SJSA1 (cell line): ENCODE results near the gene TMEFF2. TPM values are rescaled to one million over a fixed set of nuclear protein-coding genes. Genes with fewer than 3 reads are reported as not detected.
A peak's percentile ranks its signal among the peaks of the same experiment; 100 is the strongest.

ENCODE experiments used
- DNase-seq, 2 experiments: peaks; one replicate each; pipeline ENCODE4 v3.0.0-alpha.2; 2015 to 2020; ENCODE audit warnings: low spot score in 2 of 2, low read depth in 1 of 2
- H3K27ac ChIP-seq: fragments of 250-450 bp; sonication (Bioruptor Pico); 2 replicates; pipeline ENCODE4 v1.5.1; 2020; ENCODE audit warnings: mild to moderate bottlenecking, moderate library complexity
- H3K27me3 ChIP-seq: fragments of 250-450 bp; sonication (Bioruptor Pico); replicated peaks from 2 replicates; pipeline ENCODE4 v1.5.1; 2020; ENCODE audit warnings: mild to moderate bottlenecking, moderate library complexity
- H3K36me3 ChIP-seq: fragments of 250-450 bp; sonication (Bioruptor Pico); 2 replicates; pipeline ENCODE4 v1.5.1; 2020; ENCODE audit warnings: mild to moderate bottlenecking
- H3K4me1 ChIP-seq: fragments of 250-450 bp; sonication (Bioruptor Pico); replicated peaks from 2 replicates; pipeline ENCODE4 v1.6.1; 2021; ENCODE audit warnings: mild to moderate bottlenecking
- H3K4me3 ChIP-seq: fragments of 250-450 bp; sonication (Bioruptor Pico); 2 replicates; pipeline ENCODE4 v1.5.1; 2020; ENCODE audit warnings: mild to moderate bottlenecking
- H3K9me3 ChIP-seq: fragments of 250-450 bp; sonication (Bioruptor Pico); replicated peaks from 2 replicates; pipeline ENCODE4 v1.5.1; 2020; ENCODE audit warnings: mild to moderate bottlenecking
- total RNA-seq: library from RNA; depleted of rRNA; stranded (reverse); fragments of >200 nt; shearing (Covaris generic); gene quantifications from 2 replicates; pipeline ENCODE4 v1.2.3, GENCODE V29; 2014

TMEFF2 gene
- total RNA-seq, 1 experiment from 2014 or later, result 0.16 TPM

- DNase-seq, result no peak
- no peak overlapping the region for H3K4me3 ChIP-seq
These were observed 35.5 kb downstream of the TMEFF2 start for GRCh38 chr2:192159208-192159607.

DNA sequence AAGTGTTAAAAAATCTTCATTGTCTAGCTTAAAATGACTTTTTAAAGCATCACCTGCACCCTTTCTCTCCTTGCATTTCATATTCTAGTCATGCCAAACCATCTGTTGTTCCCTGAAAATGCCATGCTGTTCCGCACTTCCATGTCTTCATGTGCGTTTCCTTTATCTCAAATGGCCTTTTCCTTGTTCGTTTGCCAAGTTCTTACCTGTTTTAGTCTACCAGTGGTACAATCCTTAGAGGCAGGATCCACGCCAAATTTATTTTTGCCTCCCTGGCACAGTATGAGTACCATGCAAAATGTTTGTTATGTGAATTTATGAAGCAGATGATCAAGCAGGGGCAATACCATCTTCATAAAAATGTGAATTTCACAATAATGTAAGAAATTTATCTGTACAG lies 37.0 kb downstream of the TMEFF2 start:
- Histone ChIP-seq H3K4me1 (no peaks in the 10 kb centered on the region), H3K36me3 (no peaks in the 10 kb centered on the region), H3K27ac (no peak overlapping the region), H3K4me3 (no peak overlapping the region), H3K27me3 (no peaks in the 10 kb centered on the region), H3K9me3 (no peaks in the 10 kb centered on the region)
- DNase-seq, result no peak

More at GRCh38 chr2:192159208-192159607, 35.5 kb downstream of the TMEFF2 start:
- Histone ChIP-seq H3K27me3 (no peaks in the 10 kb centered on the region), H3K36me3 (no peaks in the 10 kb centered on the region), H3K27ac (no peak overlapping the region), H3K9me3 (no peaks in the 10 kb centered on the region), H3K4me1 (no peaks in the 10 kb centered on the region)

- H3K9me3 ChIP-seq, result no peaks in the 10 kb centered on the region
- no peak for DNase-seq
- H3K4me3 ChIP-seq, result no peak overlapping the region
- H3K27ac ChIP-seq, result no peak overlapping the region
- no peaks in the 10 kb centered on the region for H3K36me3 ChIP-seq
- H3K27me3 ChIP-seq, result no peaks in the 10 kb centered on the region
- H3K4me1 ChIP-seq, result peaks cover under 1% of the 10 kb centered on the region; the same call in 1 of the 2 replicates
These were observed 39.1 kb downstream of the TMEFF2 start for GRCh38 chr2:192155511-192156118.

DNA sequence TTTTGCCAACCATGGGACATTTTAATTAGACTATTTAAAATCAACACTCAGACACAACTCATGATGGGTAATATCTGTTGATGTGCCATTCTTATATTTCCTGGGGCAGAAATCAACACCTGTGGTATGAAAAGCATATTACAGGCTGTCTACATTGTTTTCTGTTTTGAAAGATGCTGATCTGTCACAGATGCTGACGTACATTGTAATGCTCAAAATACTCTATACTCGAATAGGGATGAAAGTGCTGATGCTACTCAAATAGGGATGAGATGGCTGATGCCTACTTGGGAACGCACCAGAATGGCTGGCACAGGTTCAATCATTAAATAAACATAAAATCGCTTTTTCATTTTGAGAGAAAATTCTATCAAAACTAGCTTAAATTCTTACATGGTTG lies 41.2 kb downstream of the TMEFF2 start:
- no peaks in the 10 kb centered on the region for H3K27me3 ChIP-seq
- no peak for DNase-seq
- peaks cover 17% of the 10 kb centered on the region for H3K4me1 ChIP-seq
- no peaks in the 10 kb centered on the region for H3K36me3 ChIP-seq
- H3K9me3 ChIP-seq, result no peaks in the 10 kb centered on the region
- no peak overlapping the region for H3K27ac ChIP-seq
- no peak overlapping the region for H3K4me3 ChIP-seq

GRCh38 chr2:192151853-192152252 lies 42.9 kb downstream of the TMEFF2 start:
- Histone ChIP-seq H3K36me3 (no peaks in the 10 kb centered on the region), H3K27me3 (no peaks in the 10 kb centered on the region), H3K27ac (no peak overlapping the region), H3K9me3 (no peaks in the 10 kb centered on the region), H3K4me1 (peaks cover 30% of the 10 kb centered on the region), H3K4me3 (no peak overlapping the region)
- no peak for DNase-seq

DNA sequence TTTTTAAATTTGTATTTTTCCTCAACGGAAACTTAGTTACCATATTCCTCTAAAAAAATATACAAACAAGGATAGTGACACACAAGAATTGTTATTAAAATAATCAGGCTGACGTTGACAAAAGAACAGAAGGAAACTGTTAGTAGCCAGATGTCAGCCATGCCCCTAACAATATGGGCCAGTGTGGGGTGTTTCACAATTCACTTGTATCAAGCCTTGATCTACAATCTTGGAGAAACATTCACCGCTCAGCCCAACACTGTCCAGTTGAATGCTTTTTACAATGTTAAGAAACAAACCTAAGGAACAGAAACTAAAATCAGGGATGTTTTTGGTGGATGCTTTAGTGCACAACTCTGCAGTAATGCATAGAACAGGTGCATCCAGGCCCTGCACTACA lies 44.6 kb downstream of the TMEFF2 start:
- H3K4me1 ChIP-seq, result peaks cover 42% of the 10 kb centered on the region

DNA sequence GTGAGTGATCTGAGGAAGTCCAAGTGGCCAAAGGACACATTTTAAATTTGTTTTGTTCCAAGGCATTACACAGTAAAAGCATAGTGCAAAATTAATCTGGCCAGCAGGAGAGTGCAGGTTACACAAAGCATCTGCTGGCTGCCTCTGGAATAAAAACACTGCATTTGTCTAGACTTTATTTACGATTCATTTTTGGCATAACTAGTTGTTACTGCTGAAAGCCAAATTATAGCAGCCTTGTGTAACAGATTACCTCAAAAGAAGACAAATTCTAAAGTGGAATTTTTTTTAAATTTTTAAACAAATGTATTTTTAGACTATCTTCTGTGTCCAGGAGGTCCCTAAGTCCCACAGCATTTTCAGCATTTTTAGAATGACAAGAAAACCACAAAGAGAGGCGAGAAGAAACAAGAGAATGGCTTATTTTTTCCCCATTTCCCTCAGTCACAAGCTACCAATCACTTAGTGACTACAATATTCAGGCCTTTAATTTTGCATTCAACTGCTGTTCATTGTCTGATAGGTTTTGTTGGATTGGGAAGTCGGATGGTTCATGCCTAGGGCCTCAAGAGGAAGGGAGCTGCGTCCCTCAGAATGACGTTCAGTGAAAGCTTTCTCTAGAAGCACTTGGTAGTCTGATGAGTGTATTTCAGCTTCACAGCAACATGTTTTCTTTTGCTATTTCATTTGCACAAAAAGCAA lies 46.0 kb downstream of the TMEFF2 start:
- Histone ChIP-seq H3K4me1 (peaks cover 42% of the 10 kb centered on the region), H3K27me3 (no peaks in the 10 kb centered on the region), H3K36me3 (no peaks in the 10 kb centered on the region), H3K9me3 (no peaks in the 10 kb centered on the region), H3K4me3 (no peak overlapping the region), H3K27ac (peak overlapping the region; percentile 75)
- DNase-seq, result peak in 1 of 2 experiments; percentile 83

More for the DNA sequence above, 44.6 kb downstream of the TMEFF2 start:
- Histone ChIP-seq H3K4me3 (no peak overlapping the region), H3K36me3 (no peaks in the 10 kb centered on the region), H3K9me3 (no peaks in the 10 kb centered on the region), H3K27ac (no peak overlapping the region), H3K27me3 (no peaks in the 10 kb centered on the region)
- DNase-seq, result no peak

DNA sequence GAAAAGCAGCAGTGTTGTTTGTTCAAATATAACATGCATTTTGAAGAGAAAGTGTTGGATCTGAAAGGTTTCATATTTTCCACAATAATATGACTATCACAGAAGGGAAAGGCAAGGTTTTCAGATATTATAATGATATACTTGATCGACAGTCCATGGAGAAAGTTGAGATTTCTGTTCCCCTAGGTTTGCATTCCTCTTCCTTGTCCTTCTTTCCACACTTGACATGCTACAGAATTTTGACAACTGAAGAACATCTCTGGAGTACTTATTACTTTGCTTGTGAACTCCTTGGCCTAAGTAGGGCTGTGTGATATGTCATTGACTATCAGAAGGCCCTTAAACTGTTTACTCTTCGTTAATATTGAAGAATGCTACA lies 46.5 kb downstream of the TMEFF2 start:
- Histone ChIP-seq H3K9me3 (no peaks in the 10 kb centered on the region), H3K27ac (peak overlapping the region; percentile 75), H3K36me3 (no peaks in the 10 kb centered on the region), H3K4me1 (peaks cover 42% of the 10 kb centered on the region), H3K27me3 (no peaks in the 10 kb centered on the region), H3K4me3 (no peak overlapping the region)
- DNase-seq, result no peak

GRCh38 chr2:192146069-192147015 lies 48.4 kb downstream of the TMEFF2 start:
- H3K4me3 ChIP-seq, result no peak overlapping the region
- peaks cover 42% of the 10 kb centered on the region for H3K4me1 ChIP-seq
- no peaks in the 10 kb centered on the region for H3K9me3 ChIP-seq
- no peak overlapping the region for H3K27ac ChIP-seq
- H3K36me3 ChIP-seq, result no peaks in the 10 kb centered on the region
- peak in 1 of 2 experiments; percentile 34 for DNase-seq
- H3K27me3 ChIP-seq, result no peaks in the 10 kb centered on the region

DNA sequence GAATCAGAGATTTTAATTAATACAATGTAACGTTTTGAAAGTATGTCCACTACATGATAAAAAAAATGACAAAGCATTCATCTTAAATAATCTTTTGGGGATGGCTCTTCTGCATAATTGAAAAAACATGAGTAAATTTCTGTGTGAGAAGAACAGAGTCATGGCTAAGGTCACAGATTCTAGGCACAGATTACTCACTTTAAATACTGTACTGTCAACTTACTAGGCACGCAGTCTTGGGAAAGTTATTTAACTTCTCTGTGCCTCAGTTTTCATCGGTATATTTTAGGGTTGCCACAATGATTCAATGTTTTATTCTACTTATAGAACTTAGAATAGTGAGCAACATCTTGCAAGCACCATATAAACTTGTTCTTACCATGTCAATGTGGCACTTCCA lies 49.2 kb downstream of the TMEFF2 start:
- no peaks in the 10 kb centered on the region for H3K27me3 ChIP-seq
- DNase-seq, result no peak
- H3K4me1 ChIP-seq, result peaks cover 41% of the 10 kb centered on the region
- no peaks in the 10 kb centered on the region for H3K36me3 ChIP-seq
- no peak overlapping the region for H3K27ac ChIP-seq
- no peaks in the 10 kb centered on the region for H3K9me3 ChIP-seq
- H3K4me3 ChIP-seq, result no peak overlapping the region

DNA sequence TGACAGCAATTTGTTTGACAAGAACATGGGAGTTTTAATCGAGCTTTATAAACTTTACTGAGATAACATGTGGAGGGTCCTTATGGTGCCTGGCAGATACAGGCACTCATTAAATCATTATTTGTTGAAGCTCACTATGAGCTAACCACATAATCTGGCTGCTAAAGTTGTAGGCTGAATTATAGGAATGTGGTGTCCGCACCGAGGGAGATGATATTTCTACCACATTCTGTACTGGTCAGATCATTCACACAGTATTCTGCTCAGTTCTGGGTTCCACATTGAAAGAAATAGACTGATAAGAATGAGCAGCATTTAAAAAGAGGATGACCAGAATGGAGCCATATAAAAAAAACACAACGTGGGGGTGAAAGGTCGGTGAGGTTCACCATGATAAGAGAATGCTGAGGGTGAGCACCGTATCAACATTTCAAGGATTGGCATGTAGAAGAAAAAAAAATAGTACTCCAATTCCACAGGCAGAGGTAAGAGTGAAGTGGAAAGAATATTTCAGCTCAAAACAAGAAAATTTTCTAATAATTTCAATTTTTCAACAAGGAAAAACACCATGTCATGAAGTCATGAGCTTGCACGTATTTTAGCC lies 54.4 kb downstream of the TMEFF2 start:
- Histone ChIP-seq H3K27ac (no peak overlapping the region), H3K27me3 (no peaks in the 10 kb centered on the region), H3K4me1 (no peaks in the 10 kb centered on the region), H3K36me3 (no peaks in the 10 kb centered on the region), H3K4me3 (no peak overlapping the region), H3K9me3 (no peaks in the 10 kb centered on the region)
- no peak for DNase-seq

DNA sequence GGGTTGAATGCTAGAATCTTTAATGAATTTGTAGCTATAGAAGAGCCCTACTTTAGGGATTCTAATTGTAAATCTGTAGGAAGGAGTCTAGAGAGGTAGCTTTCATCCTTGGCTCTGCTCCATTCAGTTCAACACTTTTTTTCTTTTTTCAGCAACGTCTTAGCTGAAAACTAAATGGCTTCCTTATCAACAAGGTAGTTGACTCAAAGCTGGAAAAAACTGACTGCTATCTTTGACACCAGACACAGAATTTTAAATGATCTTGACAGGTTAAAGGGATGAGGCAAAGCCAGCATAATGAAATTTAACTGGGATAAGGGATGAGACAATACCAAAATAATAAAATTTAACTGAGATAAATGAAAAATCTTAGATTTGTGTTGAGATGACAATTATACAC lies 54.9 kb downstream of the TMEFF2 start:
- no peak overlapping the region for H3K4me3 ChIP-seq
- no peaks in the 10 kb centered on the region for H3K9me3 ChIP-seq
- no peaks in the 10 kb centered on the region for H3K4me1 ChIP-seq
- H3K27ac ChIP-seq, result no peak overlapping the region
- no peaks in the 10 kb centered on the region for H3K36me3 ChIP-seq
- H3K27me3 ChIP-seq, result no peaks in the 10 kb centered on the region
- no peak for DNase-seq

GRCh38 chr2:192137451-192137850 lies 57.3 kb downstream of the TMEFF2 start:
- DNase-seq, result no peak

More at GRCh38 chr2:192137451-192137850, 57.3 kb downstream of the TMEFF2 start:
- no peaks in the 10 kb centered on the region for H3K4me1 ChIP-seq
- no peaks in the 10 kb centered on the region for H3K27me3 ChIP-seq
- H3K4me3 ChIP-seq, result no peak overlapping the region
- no peaks in the 10 kb centered on the region for H3K36me3 ChIP-seq
- no peaks in the 10 kb centered on the region for H3K9me3 ChIP-seq
- no peak overlapping the region for H3K27ac ChIP-seq
